ENCODE results near the gene TBX4.

DNA sequence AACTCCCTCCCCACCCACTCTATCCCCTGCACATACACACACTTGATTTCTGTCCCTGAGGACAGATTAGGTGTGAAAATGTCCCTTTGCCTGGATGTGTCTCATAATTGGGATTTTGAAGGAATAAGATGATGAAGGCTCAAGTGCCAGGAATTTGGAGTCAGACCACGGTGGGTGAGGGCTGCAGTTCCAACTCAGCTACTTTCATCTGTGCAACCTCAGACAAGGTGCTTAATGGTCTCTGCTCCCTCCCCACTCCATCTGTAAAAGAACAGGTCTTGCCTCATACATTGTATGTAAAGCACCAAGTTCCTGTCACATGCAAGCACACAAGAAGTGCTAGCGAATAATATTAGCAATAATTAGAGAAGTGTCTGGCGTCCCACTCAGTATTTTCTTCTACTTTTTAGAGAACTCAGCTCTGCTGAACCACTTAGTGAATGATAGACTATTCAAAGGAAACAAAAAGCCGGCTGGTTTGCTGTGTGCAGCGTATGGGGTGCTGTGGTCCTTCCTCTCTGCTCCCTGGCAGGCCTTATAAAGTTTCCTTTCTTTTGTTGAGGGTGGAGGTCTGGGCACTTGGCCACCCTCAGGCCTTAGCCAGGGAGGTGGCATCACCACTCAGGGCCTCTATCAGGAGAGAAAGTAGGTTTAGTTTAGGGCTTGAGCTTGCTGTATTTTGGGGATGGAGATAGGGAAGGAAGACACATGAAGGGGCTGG, 6.4 kb downstream of the TBX4 start:
- TF ChIP-seq, protein P1, sequence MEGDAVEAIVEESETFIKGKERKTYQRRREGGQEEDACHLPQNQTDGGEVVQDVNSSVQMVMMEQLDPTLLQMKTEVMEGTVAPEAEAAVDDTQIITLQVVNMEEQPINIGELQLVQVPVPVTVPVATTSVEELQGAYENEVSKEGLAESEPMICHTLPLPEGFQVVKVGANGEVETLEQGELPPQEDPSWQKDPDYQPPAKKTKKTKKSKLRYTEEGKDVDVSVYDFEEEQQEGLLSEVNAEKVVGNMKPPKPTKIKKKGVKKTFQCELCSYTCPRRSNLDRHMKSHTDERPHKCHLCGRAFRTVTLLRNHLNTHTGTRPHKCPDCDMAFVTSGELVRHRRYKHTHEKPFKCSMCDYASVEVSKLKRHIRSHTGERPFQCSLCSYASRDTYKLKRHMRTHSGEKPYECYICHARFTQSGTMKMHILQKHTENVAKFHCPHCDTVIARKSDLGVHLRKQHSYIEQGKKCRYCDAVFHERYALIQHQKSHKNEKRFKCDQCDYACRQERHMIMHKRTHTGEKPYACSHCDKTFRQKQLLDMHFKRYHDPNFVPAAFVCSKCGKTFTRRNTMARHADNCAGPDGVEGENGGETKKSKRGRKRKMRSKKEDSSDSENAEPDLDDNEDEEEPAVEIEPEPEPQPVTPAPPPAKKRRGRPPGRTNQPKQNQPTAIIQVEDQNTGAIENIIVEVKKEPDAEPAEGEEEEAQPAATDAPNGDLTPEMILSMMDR (conservative IDR thresholded peaks at IDR 0.05; ENCODE audit: low read depth in 2 of 2) = no peak
- TF ChIP-seq POLR2AphosphoS5 (IDR thresholded peaks at IDR 0.05; ENCODE audit: low read depth) (no peak), CREB1 (CRISPR knock-in tag; IDR thresholded peaks at IDR 0.05; ENCODE audit: low read depth) (no peak)

Measured in GM23338 (cell line).